HG03135 (cell line): ENCODE results near the gene EXOC7.
"Not testable (repeated sequence)": the region's sequence is repeated elsewhere in the genome, so short reads cannot be mapped to it uniquely, and the experiment has no call there.

Experiments
- ATAC-seq: cut with Tn5 transposase; IDR thresholded peaks from one replicate; pipeline ENCODE4 v1.9.1; 2021; ENCODE audit warnings: mild to moderate bottlenecking, moderate library complexity; ENCODE audit not compliant: unreplicated experiment

The EXOC7 gene

GRCh38 chr17:76076765-76077583 lies 26.6 kb downstream of the EXOC7 start:
- no peak for ATAC-seq

GRCh38 chr17:76076146-76076764 lies 27.3 kb downstream of the EXOC7 start:
- no peak for ATAC-seq

- ATAC-seq = no peak
Measured at GRCh38 chr17:76075364-76076145, 28.0 kb downstream of the EXOC7 start.

GRCh38 chr17:76074390-76075363 lies 28.9 kb downstream of the EXOC7 start, which contains the start of gene GALR2:
GALR2 (plus strand) TSS chr17:76074781; CDS start chr17:76074884, 103 bp downstream.
- no peak for ATAC-seq

GRCh38 chr17:76072148-76072858 lies 31.3 kb downstream of the EXOC7 start, which contains the start of gene SRP68:
SRP68 (minus strand) TSS chr17:76072517; CDS start chr17:76072491, 26 bp downstream.
- peak; percentile 79 for ATAC-seq

- peak; percentile 13 for ATAC-seq
Measured at GRCh38 chr17:76071531-76072147, 31.9 kb downstream of the EXOC7 start.

GRCh38 chr17:76065775-76066174 lies 37.8 kb downstream of the EXOC7 start:
- no peak for ATAC-seq

- ATAC-seq = no peak
Measured at GRCh38 chr17:76063875-76064546, 39.6 kb downstream of the EXOC7 start.

GRCh38 chr17:76058264-76058663 lies 45.3 kb downstream of the EXOC7 start:
- ATAC-seq = not testable (repeated sequence)

GRCh38 chr17:76056882-76057281 lies 46.7 kb downstream of the EXOC7 start:
- no peak for ATAC-seq

GRCh38 chr17:76054112-76054476 lies 49.5 kb downstream of the EXOC7 start:
- no peak for ATAC-seq

GRCh38 chr17:76053246-76054111 lies 50.1 kb downstream of the EXOC7 start:
- ATAC-seq = no peak

GRCh38 chr17:76051561-76051960 lies 52.0 kb downstream of the EXOC7 start:
- no peak for ATAC-seq

- no peak for ATAC-seq
Measured at GRCh38 chr17:76050538-76051467, 52.8 kb downstream of the EXOC7 start.

GRCh38 chr17:76049836-76050537 lies 53.6 kb downstream of the EXOC7 start:
- no peak for ATAC-seq

GRCh38 chr17:76049239-76049638 lies 54.3 kb downstream of the EXOC7 start:
- no peak for ATAC-seq
